A549 (cell line): ENCODE measurements around the gene TPBG. TPM values are rescaled to one million over a fixed set of nuclear protein-coding genes. Genes with fewer than 3 reads are reported as not detected.

Experiments used
- ATAC-seq, 2 experiments: fragments of 200-7000 bp in 1 of 2; fragments of >200 bp in 1 of 2; cut with Nextera tagmentation in 1 of 2; cut with Tn5 transposase in 1 of 2; 3 replicates each; pipeline versions ENCODE4 v1.8.0 to v1.9.1; 2018 to 2020; ENCODE audit warnings: mild to moderate bottlenecking in 1 of 2, moderate library complexity in 1 of 2
- CTCF ChIA-PET: fragments of 300-600 bp; sonication (Branson Sonifier 250); formaldehyde crosslinking; extraction: SDS; loops from one replicate; lab custom pipeline; 2021; ENCODE audit warnings: antibody characterized with exemption, inconsistent platforms; lab: Yijun Ruan, JAX
- POLR2A ChIA-PET: fragments of 350-600 bp; formaldehyde crosslinking; extraction: SDS; loops from one replicate; lab custom pipeline; 2021; ENCODE audit warnings: antibody characterized with exemption, inconsistent platforms; lab: Yijun Ruan, JAX
- DNase-seq, 2 experiments: peaks; one replicate each; pipeline versions ENCODE4 v3.0.0 to v3.0.0-alpha.2; 2011 to 2016; ENCODE audit warnings: low read depth in 1 of 2, low spot score in 1 of 2
- FAIRE-seq: peaks from 2 replicates; lab custom pipeline; 2011; peaks lifted over from hg19 to GRCh38; lab: Jason Lieb, UNC
- H3K27ac ChIP-seq, 2 experiments: fragments of >200 bp; sonication (Bioruptor Twin); formaldehyde crosslinking; 3 replicates each; pipeline ENCODE4 v1.5.1; 2016 to 2017
- H3K4me1 ChIP-seq: fragments of >200 bp; sonication (Bioruptor Twin); formaldehyde crosslinking; 3 replicates; pipeline ENCODE4 v1.6.1; 2016
- H3K4me2 ChIP-seq: fragments of >200 bp; sonication (Bioruptor Twin); formaldehyde crosslinking; 3 replicates; pipeline ENCODE4 v1.6.1; 2016
- H3K4me3 ChIP-seq: fragments of >200 bp; sonication (Bioruptor Twin); formaldehyde crosslinking; 3 replicates; pipeline ENCODE4 v1.5.1; 2016
- H3K9me3 ChIP-seq: fragments of >200 bp; sonication (Bioruptor Twin); formaldehyde crosslinking; 3 replicates; pipeline ENCODE4 v1.6.1; 2016
- ATOH8 ChIP-seq: fragments of 250-450 bp; sonication (Bioruptor Pico); IDR thresholded peaks from 2 replicates; pipeline ENCODE4 v1.5.0; 2020; ENCODE audit warnings: low read depth, mild to moderate bottlenecking, moderate library complexity
- BCL3 ChIP-seq: fragments of >200 bp; sonication (Bioruptor Twin); formaldehyde crosslinking; IDR thresholded peaks from 3 replicates; pipeline ENCODE4 v1.6.1; 2016
- CBX2 ChIP-seq: fragments of 200-600 bp; sonication (generic); IDR thresholded peaks from 2 replicates; pipeline ENCODE4 v1.6.1; 2016; ENCODE audit warnings: low read depth, mild to moderate bottlenecking, borderline replicate concordance
- CHD4 ChIP-seq: fragments of 200-600 bp; sonication (generic); IDR thresholded peaks from 2 replicates; pipeline ENCODE4 v1.6.1; 2016; ENCODE audit warnings: antibody characterized with exemption, mild to moderate bottlenecking, borderline replicate concordance
- CTCF ChIP-seq: fragments of >200 bp; sonication (Bioruptor Twin); formaldehyde crosslinking; IDR thresholded peaks from 3 replicates; pipeline ENCODE4 v1.5.1; 2016
- EHMT2 ChIP-seq: fragments of 200-600 bp; sonication (generic); IDR thresholded peaks from 2 replicates; pipeline ENCODE4 v1.6.1; 2016; ENCODE audit warnings: antibody characterized with exemption, low read depth, mild to moderate bottlenecking, moderate library complexity
- EP300 ChIP-seq, 2 experiments: fragments of >200 bp; sonication (Bioruptor Twin); formaldehyde crosslinking; IDR thresholded peaks; 2 replicates in 1 of 2; 3 replicates in 1 of 2; pipeline ENCODE4 v1.6.1; 2016 to 2017
- FOSB ChIP-seq: fragments of 250-450 bp; sonication (Bioruptor Pico); IDR thresholded peaks from 2 replicates; pipeline ENCODE4 v1.5.0; 2020; ENCODE audit warnings: mild to moderate bottlenecking, moderate library complexity
- FOSL2 ChIP-seq, 2 experiments: fragments of 450-650 bp in 1 of 2; fragments of >200 bp in 1 of 2; sonication (Bioruptor Twin) in 1 of 2; formaldehyde crosslinking; IDR thresholded peaks; 2 replicates each; pipeline versions ENCODE4 v1.5.0 to v1.6.1; 2016 to 2020; ENCODE audit warnings: mild to moderate bottlenecking in 1 of 2, moderate library complexity in 1 of 2
- HDAC2 ChIP-seq: fragments of 200-600 bp; sonication (generic); IDR thresholded peaks from 2 replicates; pipeline ENCODE4 v1.6.1; 2016
- HMGXB4 ChIP-seq: fragments of 250-450 bp; sonication (Bioruptor Pico); IDR thresholded peaks from 2 replicates; pipeline ENCODE4 v1.5.0; 2021; ENCODE audit warnings: mild to moderate bottlenecking, moderate library complexity, borderline replicate concordance
- MAX ChIP-seq: IDR thresholded peaks from 2 replicates; pipeline ENCODE4 v1.6.1; 2012
- NPAS2 ChIP-seq: fragments of 250-450 bp; sonication (Bioruptor Pico); IDR thresholded peaks from 2 replicates; pipeline ENCODE4 v1.8.0; 2022; ENCODE audit warnings: mild to moderate bottlenecking, moderate library complexity, borderline replicate concordance
- NR3C1 ChIP-seq: fragments of >200 bp; sonication (Bioruptor Twin); formaldehyde crosslinking; IDR thresholded peaks from 3 replicates; pipeline ENCODE4 v1.6.1; 2017
- RNF2 ChIP-seq: fragments of 200-600 bp; sonication (generic); IDR thresholded peaks from 2 replicates; pipeline ENCODE4 v1.6.1; 2016; ENCODE audit warnings: low read depth, mild to moderate bottlenecking, antibody characterized with exemption, moderate library complexity, borderline replicate concordance
- USF2 ChIP-seq: fragments of 450-650 bp; IDR thresholded peaks from 2 replicates; pipeline ENCODE4 v1.6.1; 2014; ENCODE audit warnings: antibody characterized with exemption
- ZC3H11A ChIP-seq: fragments of 450-650 bp; IDR thresholded peaks from 2 replicates; pipeline ENCODE4 v1.6.1; 2014; ENCODE audit warnings: antibody characterized with exemption, mild to moderate bottlenecking
- ZSCAN20 ChIP-seq: fragments of 250-450 bp; sonication (Bioruptor Pico); IDR thresholded peaks from 2 replicates; pipeline ENCODE4 v1.8.0; 2022; ENCODE audit warnings: mild to moderate bottlenecking, moderate library complexity
- WGBS: methylation state at CpG from one replicate; pipeline ENCODE4 v1.1.6; 2017; ENCODE audit errors: missing lambda C conversion rate; 5-methylcytosine and 5-hydroxymethylcytosine counted together
- polyA plus RNA-seq, 4 experiments: library from polyadenylated mRNA; depleted of rRNA in 3 of 4; stranded (reverse); fragments of >200 nt; fragmentation: RNase III in 1 of 4; extraction: RNeasy Plus Mini Kit Qiagen cat#74134 plus additional on column Dnase treatment in 1 of 4; gene quantifications; 2 replicates in 3 of 4; 3 replicates in 1 of 4; pipeline ENCODE4 v1.2.3, GENCODE V29; 2011 to 2017

The TPBG gene
- polyA plus RNA-seq, 2 of the 4 experiments (the other 2 are of a cell fraction), result 33.2 to 47.1 TPM

- TF ChIP-seq HMGXB4 (CRISPR knock-in tag) (no peak), EHMT2 (no peak), HDAC2 (no peak), BCL3 (peak; percentile 74; the same call in 1 of the 3 replicates)
Observed at GRCh38 chr6:82363428-82364086, at the start of gene TPBG (continued).

GRCh38 chr6:82322386-82322785 lies 41.2 kb upstream of the TPBG start:
- no peak for DNase-seq
- TF ChIP-seq NR3C1 (no peak), CBX2 (no peak), FOSL2 (IDR thresholded peaks at IDR 0.05) (no peak), FOSL2 (CRISPR knock-in tag; IDR thresholded peaks at IDR 0.05) (no peak), ZC3H11A (no peak), RNF2 (no peak), ATOH8 (no peak), EP300 (IDR thresholded peaks at IDR 0.05) (no peak), FOSB (CRISPR knock-in tag) (no peak), USF2 (no peak), MAX (no peak), CHD4 (no peak), ZSCAN20 (CRISPR knock-in tag) (no peak), NPAS2 (CRISPR knock-in tag) (no peak), CTCF (no peak)
- ChIA-PET CTCF (no interaction called here), POLR2A (interaction anchor here (0.6 kb wide), 1 partner anchor 75 kb away, joined by 3 read pairs; the partner anchor contains the start of gene IBTK)
- H3K4me3 ChIP-seq, result no peak overlapping the region
- H3K4me1 ChIP-seq, result no peaks in the 10 kb centered on the region
- ATAC-seq, result no peak
- 76% methylated on average over 1 of the region's 1 CpG for WGBS
- H3K27ac ChIP-seq, result no peak overlapping the region
- FAIRE-seq, result no peak
- no peaks in the 10 kb centered on the region for H3K9me3 ChIP-seq
- H3K4me2 ChIP-seq, result no peak overlapping the region
